ENCODE results near the gene SLA2.

The SLA2 gene

DNA sequence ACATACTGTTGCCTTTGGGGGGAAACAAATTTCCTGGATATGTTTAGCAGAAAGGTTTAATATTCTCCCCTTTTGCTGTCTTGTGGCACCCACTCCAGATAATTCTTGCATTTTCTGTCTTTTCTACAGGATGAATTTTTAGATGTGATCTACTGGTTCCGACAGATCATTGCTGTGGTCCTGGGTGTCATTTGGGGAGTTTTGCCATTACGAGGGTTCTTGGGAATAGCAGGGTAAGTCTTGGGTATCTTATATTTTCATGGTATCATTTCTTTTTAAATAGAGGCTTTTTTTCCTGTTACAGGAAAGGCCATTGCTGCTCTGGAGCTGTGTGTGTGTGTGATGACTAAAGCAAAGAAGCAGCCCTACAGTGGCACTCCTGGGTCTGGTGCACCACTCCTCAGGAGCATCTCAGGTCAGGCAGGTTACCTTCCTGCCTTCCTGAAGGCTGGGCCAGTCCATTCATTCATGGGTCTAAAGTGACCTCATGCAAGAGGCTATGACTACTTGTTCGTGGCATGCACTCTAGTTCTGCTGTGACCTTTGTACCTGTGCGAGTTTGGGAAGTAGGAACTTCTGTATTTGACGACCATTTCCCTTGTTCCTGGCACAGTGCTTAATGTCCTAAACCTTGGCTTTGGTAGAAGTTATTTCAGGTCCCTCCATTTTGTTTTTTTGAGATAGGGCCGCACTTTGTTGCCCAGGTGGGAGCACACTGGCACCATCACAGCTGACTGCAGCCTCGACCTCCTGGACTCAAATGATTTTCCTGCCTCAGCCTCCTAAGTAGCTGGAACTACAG is 38.2 kb downstream of the SLA2 start:
- no peak for DNase-seq (ENCODE audit: low read depth)

DNA sequence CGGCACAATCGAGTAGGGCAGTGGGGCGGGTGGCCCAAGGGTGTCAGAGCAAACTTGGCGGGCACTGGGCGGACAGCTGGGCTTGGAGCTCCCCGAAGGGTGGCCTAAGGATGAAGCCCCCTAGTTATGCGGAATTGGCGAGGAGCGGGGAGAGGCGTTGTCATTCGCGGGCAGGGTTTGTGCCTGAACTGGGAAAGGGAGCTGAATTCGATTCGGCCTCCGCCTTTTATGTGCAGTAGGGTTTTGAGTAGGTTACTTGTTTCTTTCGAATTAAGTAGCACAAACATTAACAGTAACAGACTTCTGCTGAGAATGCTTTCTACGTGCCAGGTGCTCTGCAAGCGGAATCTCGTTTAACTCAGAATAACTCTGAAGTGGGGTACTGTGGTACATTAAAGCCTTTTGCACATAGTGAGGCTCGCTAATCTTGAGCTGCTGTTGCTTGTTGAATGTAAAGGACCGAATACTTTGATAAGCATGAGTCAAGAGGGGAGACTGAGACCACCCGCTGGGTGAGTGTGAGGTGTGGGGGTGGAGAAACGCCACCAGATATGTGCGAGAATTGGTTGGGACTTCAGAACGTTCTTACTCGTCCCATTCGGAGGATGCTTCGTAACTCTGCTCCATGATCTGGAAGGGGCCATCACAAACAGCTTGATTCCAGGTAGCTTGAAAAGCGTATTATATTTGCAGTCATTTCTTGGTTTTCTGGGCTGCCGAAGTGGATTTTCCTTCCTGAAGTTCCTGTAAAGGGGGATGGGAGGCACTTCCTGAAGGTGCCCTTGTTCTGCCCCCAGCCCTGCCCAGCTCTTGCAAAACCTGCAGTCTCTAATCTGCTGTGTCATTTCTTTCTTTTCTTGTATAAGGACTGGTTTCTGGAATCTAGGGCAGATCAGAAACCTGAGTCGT is 39.6 kb downstream of the SLA2 start:
- DNase-seq (ENCODE audit: low read depth): no peak

DNA sequence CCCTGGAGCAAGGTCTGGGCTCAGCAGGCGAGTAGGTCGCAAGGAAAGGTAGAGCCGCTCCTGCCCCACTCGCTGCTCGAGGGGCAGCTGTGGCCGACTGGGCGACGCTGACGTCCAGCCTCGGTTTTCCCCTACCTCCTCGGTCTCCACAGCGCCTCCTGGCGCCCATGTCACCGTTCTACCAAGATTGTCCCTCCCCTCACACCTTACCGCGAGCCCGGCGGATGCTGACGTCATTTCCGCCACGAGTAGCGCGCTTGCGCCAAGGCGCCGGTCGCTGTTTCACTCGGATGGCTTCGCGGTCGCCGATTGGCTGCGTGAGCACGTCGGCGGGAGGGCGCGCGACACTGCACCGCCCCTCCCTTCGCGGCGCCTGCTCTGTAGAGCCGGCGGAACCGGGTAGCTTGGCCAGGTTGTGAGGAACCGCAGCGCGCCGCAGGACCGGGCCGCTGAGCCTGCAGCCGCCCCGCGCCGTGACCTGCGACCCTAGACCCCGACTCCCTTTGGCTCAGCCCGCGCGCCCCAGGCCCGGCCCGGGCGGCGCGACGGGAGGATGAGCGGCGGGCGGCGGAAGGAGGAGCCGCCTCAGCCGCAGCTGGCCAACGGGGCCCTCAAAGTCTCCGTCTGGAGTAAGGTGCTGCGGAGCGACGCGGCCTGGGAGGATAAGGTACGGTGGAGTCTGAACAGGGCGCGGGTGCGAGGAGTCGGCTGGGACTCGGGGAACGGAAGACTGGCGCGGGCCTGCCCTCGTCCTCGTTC is 40.4 kb downstream of the SLA2 start, which contains the start of gene RAB5IF:
Gene RAB5IF, plus strand, starts transcription at position 381 of the 759 bp plus-strand sequence. Its CDS starts 173 bp downstream, at position 554.
- DNase-seq (ENCODE audit: low read depth): peak; percentile 99

DNA sequence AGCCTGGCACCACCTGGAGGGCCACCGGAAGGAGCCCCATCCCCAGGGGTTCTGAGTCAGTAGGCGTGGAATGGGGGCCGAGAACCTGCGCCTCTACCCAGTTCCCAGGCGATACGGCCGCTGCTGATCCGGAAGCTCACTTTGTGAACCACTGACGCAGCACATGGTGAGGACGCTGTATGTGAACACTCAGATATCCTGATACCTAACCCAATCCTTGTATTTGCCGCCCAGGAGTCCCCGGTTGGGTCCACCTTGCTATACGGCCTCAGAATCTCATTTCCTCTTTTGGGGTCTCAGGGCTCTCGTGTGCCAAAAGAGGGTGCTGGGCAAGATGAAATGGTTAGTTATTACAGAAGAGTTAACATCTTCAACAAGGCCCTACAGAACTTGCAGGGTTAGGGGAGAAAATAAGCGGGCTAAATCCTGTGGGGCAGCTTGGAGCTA is 41.0 kb downstream of the SLA2 start:
- DNase-seq (ENCODE audit: low read depth): peak; percentile 26

DNA sequence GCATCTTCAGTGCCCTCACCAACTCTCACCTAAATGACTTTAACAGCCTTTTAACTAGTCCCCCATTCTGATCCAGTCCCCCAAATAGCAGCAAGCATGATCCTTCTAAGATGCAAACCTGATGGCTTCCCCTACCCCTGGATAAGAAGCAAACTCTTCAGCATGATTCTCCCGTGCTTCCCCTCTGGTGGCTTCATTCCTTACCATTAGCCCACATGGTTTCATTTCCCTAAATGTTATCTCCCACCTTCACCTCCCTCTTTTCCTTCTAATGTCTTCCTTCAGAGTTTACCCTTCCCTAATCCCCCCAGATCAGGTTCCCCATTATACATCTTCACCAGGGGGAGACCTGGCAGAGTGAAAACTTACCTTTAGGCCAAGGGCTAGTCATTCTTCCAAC is 44.5 kb downstream of the SLA2 start:
- no peak for DNase-seq (ENCODE audit: low read depth)

DNA sequence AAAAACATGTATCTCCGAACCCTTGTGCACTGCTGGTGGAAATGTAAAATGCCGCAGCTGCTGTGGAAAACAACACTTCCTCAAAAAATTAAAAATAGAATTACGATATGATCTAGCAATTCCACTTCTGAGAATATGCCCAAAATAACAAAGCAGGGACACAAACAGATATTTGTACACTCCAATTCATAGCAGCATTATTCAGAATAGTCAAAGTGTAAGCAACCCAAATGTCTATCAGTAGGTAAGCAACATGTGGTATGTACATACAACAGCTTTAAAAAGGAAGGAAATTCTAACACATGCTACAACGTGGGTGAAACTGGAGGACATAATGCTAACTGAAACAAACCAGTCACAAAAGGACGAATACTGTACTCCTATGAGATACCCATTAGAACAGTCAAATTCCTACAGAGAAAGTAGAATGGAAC is 46.1 kb downstream of the SLA2 start:
- DNase-seq (ENCODE audit: low read depth): no peak

DNA sequence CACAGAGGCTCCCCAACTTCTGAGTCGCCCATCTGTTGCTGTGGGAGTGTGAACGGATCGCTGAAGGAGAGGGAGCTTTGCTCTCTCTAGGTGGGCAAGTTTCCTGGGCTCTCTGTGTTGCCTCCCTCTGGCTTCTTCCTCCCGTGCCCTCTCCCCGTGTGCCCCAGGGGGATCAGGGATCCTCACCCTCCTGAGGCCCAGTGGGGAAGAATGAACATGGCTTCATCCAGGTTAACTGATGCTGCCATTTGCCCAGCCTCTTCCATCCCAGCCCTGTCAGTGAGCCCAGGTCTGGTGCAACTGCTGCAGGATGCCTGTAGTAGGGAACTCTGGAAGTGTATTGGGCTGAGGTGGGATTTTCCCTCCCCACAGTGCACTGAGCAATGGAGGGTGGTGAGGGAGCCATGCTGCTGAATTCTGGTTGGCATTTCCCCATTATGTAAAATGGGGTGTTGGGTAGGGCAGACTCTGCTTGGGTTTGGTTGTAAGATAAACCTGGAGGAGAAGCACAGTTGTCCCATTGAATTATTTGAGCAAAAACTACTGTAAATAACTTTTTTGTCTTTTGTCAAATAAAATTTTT is 52.6 kb downstream of the SLA2 start:
- DNase-seq (ENCODE audit: low read depth): no peak

DNA sequence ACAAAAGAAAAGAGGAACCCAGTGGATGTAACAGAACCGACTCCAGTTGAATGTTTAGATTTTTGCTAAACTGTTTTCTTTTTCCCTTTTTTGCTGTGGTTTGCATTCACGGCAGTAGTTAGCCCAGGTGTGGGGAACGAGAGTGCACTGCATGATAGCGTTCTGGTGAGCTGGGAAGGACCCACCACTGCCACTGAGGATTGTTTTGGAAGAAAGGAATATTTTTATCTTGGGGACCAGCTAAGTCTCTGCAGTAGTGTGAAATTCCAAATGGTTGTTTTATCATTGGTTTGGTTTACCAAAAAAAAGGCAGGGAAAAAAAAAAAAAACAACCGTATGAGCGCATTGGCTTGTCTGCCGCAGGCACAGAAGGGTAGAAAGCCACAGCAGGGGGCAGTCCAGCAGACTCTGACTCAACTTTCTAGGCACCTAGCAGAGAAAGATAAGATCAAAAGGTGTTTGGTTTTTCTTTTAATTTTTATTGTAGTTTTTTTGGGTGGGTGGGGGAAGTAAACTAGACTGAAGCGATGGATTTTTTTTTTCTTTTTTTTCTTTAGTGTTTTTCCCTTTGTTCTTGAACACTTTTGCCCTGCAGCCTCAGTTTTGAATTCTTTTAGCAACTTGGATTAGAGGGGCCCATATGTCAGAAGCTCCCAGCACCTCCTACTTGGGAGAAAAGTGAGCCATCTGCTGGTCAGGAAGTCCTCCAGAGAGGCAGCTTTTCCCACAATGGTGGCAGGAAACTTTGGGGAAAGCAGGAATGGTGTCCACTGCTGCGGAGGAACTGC is 53.9 kb downstream of the SLA2 start:
- DNase-seq (ENCODE audit: low read depth): peak; percentile 28

DNA sequence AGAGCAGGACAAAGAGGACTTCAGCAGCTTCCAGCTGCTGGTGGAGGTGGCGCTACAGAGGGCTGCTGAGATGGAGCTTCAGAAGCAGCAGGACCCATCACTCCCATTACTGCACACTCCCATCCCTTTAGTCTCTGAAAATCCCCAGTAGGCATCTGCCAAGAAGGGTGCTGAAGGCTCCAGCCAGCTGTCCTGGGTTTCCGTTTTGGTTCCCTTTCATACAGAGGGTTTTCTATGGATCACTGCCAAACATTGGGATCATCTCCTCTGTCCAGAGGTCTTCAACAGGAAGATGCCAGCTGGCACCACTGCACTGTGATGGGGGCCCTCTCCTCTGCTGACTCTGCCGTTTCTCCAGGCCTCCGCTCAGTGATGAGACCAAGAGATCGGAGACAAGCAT is 54.7 kb downstream of the SLA2 start:
- no peak for DNase-seq (ENCODE audit: low read depth)

DNA sequence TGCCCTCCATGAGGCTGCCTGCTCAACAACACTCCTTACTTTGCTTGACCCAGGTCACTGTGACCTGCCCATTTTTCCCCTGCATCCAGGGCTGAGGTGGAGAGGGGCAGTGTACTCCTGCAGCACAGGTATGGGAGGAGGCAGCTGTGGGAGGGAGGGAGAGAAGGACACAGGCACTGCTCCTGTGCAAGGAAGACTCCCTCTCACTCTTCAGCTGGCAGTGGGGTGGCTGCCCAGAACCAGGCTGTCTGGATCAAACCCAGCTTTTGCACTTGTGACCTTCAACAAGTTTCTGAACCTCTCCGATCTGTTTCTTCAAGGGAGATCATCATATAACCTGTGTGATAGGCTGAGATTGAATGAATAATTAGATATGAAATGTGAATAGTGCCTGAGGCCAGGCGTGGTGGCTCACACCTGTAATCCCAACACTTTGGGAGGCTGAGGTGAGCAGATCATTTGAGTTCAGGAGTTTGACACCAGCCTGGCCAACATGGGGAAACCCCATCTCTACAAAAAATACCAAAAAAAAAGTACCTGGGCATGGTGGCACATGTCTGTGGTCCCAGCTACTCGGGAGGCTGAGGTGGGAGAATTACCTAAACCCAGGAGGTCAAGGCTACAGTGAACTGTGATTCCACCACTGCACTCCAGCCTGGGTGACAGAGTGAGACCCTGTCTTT is 58.5 kb downstream of the SLA2 start:
- DNase-seq (ENCODE audit: low read depth): no peak

DNA sequence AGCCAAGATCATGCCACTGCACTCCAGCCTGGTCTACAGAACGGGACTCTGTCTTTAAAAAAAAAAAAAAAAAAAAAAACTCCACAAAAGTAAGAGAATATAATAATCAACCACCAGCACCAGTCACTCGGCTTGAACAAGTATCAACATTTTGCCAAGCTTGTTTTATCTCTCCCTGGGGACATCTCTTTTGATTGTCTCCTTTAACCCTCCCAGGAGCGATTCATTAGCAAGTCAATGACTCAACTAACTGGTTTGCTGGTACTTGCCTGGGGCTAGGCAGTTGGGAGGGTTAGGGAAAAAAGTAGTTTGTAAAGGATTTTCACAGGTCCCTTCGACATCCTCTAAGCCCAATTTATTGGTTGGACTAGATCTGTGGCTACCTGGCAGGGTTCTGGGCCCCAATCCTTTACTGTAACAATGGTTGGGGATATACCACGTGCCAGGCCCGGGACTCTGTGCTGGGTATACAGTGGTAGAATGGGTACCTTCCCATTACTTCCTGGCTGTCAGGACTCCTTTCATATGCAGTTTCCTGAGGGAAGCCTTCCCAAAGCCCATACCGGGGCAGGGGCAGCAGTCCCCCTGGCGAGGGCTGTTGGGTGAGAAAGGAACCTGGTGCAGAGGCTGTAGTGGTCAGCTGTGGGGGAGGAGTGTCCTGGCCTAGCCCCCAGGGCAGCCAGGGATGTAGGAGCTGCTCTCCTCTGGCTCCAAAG is 60.4 kb downstream of the SLA2 start:
- DNase-seq (ENCODE audit: low read depth): no peak

DNA sequence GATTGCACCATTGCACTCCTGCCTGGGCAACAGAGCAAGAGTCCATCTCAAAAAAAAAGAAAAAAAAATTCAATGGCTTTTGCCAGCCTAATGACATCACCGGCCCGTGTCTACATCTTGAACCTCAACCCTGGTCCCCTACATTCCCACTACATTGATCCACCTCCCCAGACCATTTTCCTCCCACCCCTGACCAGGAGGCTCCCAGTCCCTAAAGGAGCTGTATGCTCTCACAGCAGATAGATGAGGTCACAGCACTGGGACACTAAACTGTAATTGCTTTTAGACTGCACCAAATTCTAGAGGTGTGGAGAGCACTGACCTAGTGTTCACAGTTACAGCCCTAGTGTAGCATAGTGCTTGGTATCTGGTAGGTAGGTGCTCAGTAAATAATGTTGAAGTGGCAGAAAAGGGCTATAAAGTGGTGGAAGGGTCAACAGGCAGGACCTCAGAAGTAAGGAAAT is 61.9 kb downstream of the SLA2 start:
- no peak for DNase-seq (ENCODE audit: low read depth)

DNA sequence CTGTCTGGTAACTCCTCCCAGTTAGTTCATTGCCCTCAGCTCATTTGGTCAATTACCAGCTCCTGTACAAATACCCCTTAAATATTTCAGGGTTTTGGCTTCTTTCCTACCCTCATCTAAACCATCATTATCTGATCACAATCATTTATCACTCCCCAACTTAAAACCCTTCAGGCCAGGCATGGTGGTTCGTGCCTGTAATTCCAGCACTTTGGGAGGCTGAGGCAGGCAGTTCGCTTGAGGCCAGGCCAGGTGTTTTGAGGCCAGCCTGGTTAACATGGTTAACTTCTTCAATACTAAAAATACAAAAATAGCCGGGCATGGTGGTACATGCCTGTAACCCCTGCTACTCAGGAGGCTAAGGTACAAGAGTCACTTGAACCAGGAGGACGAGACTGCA is 63.2 kb downstream of the SLA2 start:
- no peak for DNase-seq (ENCODE audit: low read depth)

DNA sequence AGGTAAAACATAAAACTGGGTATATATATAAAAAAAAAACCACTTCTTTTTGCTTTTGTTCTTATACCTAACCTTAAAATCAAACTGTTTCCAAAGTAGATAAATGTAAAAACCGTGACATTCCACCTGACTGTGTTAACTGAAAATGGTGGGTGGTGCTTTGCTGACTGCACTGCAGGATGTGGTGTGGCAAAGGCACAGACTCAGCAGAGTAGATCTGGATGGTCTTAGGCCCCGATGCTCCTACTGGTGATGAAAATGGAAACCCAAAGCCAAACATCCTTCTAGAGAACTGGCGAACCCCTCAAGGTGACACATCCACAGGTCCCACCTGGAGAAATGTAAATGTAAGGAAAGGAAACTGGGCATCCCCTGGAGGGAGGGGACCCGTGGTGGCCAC is 63.7 kb downstream of the SLA2 start:
- DNase-seq (ENCODE audit: low read depth): no peak

DNA sequence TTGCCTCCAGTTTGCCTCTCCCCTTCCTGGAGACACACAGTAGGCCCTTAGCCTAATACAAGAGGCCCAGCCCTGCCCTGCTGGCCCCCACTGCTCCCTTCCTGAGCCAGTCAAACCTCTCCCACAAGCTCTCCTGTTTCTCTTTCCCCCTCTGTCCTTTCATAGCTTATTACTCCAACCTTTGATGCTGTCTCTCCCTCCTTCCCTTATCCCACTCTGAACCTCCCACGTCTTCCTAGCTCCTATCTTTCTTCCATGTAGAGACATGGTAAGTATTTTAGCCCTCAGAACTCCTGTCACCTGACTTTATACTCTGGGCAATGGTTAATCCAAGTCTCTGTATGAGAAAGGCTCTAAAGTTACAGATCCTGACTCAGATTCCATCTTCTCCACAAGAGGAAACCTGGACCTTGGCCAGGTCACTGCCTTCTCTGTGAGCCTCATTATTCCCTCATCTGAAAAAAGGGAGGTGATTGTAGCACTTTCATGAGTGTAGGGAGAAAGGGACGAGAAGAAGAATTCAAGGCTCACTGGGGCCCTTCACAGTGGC is 65.9 kb downstream of the SLA2 start:
- no peak for DNase-seq (ENCODE audit: low read depth)

DNA sequence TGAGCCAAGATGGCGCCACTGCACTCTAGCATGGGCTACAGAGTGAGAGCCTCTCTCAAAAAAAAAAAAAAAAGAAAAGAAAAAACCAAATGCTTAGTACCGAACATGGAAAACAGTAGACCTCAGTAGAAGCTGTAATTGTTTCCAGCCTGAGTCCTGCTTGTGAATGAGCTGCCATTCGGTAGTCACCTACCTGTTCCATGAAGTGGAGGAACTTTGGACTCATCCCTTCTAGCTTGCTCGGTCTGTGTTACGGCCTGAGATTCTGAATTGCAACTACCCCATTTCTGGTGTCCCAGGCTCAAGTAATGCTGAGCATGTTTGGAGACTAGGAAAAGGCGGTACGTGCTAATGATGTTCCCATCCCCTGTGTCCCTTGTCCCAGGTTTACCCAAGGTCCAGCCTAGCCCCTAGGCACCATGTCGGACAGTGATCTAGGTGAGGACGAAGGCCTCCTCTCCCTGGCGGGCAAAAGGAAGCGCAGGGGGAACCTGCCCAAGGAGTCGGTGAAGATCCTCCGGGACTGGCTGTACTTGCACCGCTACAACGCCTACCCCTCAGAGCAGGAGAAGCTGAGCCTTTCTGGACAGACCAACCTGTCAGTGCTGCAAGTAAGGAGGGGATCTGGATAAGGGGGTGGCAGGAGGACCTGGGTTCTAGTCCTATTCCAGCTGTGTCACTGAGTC is 67.5 kb downstream of the SLA2 start:
- no peak for DNase-seq (ENCODE audit: low read depth)

DNA sequence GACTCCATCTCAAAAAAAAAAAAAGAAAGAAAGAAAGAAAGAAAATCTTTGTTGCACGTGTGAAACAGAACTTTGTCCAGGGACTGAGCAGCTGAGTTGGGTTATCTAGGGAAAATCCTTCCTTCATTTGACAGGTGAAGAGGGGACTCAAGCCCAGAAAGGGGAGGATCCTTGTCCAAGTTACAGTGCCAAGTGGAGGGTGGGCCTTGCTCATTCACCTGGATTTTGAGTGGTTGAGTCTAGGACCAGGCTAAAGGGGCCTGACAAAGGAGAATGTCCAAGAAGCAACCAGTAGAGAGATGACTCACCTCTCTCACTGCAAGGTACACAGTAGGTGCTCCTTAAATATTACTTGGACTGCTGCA is 69.9 kb downstream of the SLA2 start:
- no peak for DNase-seq (ENCODE audit: low read depth)

DNA sequence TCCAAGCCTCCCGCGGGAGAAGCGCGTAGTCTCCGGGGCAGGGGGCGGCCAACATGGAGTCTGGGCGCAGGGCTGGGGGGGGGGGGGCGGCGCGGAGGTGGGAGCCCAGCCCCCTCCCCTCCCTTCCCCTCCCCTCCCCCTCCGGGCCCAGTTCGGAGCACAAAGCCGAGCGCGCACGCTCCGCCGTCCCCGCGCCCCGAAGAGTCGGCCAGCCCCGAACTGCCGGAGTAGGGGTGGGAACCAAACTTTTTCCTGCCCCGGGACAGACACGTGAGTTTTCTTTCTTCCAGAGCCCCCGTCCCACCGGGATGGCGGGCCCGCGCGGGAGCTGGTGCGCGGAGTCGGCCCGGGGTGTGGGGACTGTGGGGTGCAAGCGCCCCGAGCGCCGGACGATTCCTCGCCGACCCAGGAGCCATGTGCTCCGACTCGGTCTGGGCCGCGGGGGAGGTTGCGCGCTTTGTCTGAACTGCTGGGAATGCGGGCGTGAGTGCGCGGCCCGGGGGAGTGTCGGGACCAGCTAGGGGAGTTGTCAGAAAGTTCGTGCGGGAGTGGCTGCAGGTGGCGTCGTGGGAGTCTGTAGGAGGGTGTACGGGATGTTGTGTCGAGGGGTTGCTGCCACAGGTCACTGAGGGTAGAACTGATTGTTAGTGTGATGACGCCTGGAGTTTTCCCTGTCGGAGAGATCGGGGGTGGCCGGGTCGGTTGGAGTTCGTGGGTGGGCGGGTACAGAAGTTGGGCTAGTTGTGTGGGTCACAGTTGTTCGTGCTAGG is 71.4 kb downstream of the SLA2 start:
- DNase-seq (ENCODE audit: low read depth): peak; percentile 38

Measured in stimulated activated CD8-positive, alpha-beta memory T cell treated with anti-CD3 and anti-CD28 coated beads, Interleukin-12 subunit alpha, Interleukin-12 subunit beta, amount 100 ng/mL, for 4 hours (primary cell).